ENCODE measurements around the gene TMEM178A.

DNA sequence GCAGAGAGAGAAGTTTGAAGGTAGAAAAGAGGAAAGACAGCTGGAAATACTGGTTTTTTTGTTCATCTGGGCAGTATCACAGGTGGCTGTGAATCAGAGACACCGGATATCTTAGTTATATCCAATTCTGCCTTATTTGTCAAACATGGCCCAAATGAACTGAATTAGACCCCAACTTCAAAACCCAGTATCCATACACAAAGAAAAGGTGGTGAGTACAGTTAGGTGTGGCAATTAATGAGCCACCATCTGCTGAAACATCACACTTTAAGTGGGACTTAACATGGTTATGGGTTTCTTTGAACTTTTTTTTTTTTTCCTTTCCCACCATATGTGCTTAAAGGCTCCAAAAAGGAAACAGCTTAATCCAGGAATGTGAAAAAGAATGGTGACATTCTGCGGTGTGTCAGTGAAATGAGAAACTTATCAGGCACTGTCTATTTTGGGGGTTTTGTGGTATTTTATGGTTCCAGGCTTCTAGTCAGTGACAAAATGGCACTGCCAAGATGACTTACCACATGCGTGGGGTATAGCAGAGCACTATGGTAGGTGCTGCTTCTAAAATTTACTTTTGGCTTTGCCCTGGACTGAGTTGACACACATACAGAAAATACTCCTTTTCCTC lies 5.0 kb upstream of the TMEM178A start:
- TF ChIP-seq, protein P1, sequence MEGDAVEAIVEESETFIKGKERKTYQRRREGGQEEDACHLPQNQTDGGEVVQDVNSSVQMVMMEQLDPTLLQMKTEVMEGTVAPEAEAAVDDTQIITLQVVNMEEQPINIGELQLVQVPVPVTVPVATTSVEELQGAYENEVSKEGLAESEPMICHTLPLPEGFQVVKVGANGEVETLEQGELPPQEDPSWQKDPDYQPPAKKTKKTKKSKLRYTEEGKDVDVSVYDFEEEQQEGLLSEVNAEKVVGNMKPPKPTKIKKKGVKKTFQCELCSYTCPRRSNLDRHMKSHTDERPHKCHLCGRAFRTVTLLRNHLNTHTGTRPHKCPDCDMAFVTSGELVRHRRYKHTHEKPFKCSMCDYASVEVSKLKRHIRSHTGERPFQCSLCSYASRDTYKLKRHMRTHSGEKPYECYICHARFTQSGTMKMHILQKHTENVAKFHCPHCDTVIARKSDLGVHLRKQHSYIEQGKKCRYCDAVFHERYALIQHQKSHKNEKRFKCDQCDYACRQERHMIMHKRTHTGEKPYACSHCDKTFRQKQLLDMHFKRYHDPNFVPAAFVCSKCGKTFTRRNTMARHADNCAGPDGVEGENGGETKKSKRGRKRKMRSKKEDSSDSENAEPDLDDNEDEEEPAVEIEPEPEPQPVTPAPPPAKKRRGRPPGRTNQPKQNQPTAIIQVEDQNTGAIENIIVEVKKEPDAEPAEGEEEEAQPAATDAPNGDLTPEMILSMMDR (IDR thresholded peaks at IDR 0.05; ENCODE audit: insufficient read depth, low read depth, low read length) = no peak
- TF ChIP-seq EZH2 (IDR thresholded peaks at IDR 0.05; ENCODE audit: insufficient read depth, low read length) = no peak
